Vagina (tissue), 2 donors: ENCODE results near the gene ARHGAP26. TPM values are rescaled to one million over a fixed set of nuclear protein-coding genes. Genes with fewer than 3 reads are reported as not detected.

Experiments used
- DNase-seq, 2 donors: peaks; one replicate each; pipeline ENCODE4 v3.0.0-alpha.2; 2017; ENCODE audit errors: extremely low spot score in 2 of 2
- H3K27ac ChIP-seq: fragments of 200-600 bp; sonication (generic); one replicate; pipeline ENCODE4 v1.5.1; 2019
- H3K27me3 ChIP-seq: fragments of 200-600 bp; sonication (generic); one replicate; pipeline ENCODE4 v1.5.1; 2019
- H3K36me3 ChIP-seq, 2 donors: fragments of 200-600 bp; sonication (generic); one replicate each; pipeline ENCODE4 v1.5.1; 2017 to 2019
- H3K4me1 ChIP-seq: fragments of 200-600 bp; sonication (generic); one replicate; pipeline ENCODE4 v1.5.1; 2019
- H3K4me3 ChIP-seq, 2 donors: fragments of 200-600 bp; sonication (generic); 1 replicate in 1 of 2; 2 replicates in 1 of 2; pipeline ENCODE4 v1.5.1; 2016 to 2019
- H3K9me3 ChIP-seq: fragments of 200-600 bp; sonication (generic); one replicate; pipeline ENCODE4 v1.5.1; 2019
- POLR2A ChIP-seq, 2 donors: fragments of 450-650 bp; IDR thresholded peaks; one replicate each; pipeline ENCODE4 v1.6.1; 2017; ENCODE audit warnings: antibody characterized with exemption in 2 of 2, mild to moderate bottlenecking in 2 of 2, moderate library complexity in 2 of 2
- POLR2AphosphoS5 ChIP-seq, 2 donors: sonication (generic); formaldehyde crosslinking; IDR thresholded peaks; one replicate each; pipeline ENCODE4 v1.9.0; 2017; ENCODE audit warnings: antibody characterized with exemption in 2 of 2, mild to moderate bottlenecking in 2 of 2, low read depth in 1 of 2; ENCODE audit not compliant: insufficient read depth in 1 of 2
- intact Hi-C: fragments of 100-400 bp; cut with DNase I; formaldehyde crosslinking; loops from one replicate; pipeline ENCODE4 v1.15.1; 2023
- total RNA-seq: library from RNA; depleted of rRNA; stranded (reverse); fragments of >200 nt; gene quantifications from one replicate; pipeline ENCODE4 v1.2.3, GENCODE V29; 2016
- TF ChIP-seq, protein P1 (sequence below), 3 experiments: fragments of 450-650 bp in 2 of 3; fragments of 200-600 bp in 1 of 3; sonication (generic) in 1 of 3; IDR thresholded peaks; one replicate each; pipeline ENCODE4 v1.5.1; 2017 to 2019; ENCODE audit warnings: antibody characterized with exemption in 3 of 3, mild to moderate bottlenecking in 2 of 3, moderate library complexity in 2 of 3

The ARHGAP26 gene
- total RNA-seq, 1 donor from 2014 or later, result 42.5 TPM

DNA sequence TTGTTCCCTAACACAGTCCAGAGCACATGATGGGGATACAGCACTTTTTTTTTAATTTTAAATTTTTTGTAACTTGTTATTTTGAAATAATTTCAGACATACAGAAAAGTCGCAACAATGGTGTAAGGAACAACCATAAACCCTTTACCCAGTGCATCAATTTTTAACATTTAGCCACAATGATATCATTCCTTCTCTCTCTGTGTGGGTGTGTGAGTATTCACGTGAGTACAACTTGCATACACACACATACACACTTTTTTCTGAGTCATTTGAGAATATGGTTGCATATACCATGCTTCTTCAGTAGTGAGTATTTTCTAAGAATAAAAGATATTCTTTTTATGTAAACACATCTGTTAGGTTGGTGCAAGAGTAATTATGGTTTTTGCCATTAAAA is 135.2 kb downstream of the ARHGAP26 start:
- TF ChIP-seq POLR2A (IDR thresholded peaks at IDR 0.05) (no peak), POLR2AphosphoS5 (IDR thresholded peaks at IDR 0.05; ENCODE audit: insufficient read depth in 1 of 2, low read depth in 1 of 2) (no peak)
- TF ChIP-seq, protein P1, sequence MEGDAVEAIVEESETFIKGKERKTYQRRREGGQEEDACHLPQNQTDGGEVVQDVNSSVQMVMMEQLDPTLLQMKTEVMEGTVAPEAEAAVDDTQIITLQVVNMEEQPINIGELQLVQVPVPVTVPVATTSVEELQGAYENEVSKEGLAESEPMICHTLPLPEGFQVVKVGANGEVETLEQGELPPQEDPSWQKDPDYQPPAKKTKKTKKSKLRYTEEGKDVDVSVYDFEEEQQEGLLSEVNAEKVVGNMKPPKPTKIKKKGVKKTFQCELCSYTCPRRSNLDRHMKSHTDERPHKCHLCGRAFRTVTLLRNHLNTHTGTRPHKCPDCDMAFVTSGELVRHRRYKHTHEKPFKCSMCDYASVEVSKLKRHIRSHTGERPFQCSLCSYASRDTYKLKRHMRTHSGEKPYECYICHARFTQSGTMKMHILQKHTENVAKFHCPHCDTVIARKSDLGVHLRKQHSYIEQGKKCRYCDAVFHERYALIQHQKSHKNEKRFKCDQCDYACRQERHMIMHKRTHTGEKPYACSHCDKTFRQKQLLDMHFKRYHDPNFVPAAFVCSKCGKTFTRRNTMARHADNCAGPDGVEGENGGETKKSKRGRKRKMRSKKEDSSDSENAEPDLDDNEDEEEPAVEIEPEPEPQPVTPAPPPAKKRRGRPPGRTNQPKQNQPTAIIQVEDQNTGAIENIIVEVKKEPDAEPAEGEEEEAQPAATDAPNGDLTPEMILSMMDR (IDR thresholded peaks at IDR 0.05), result no peak
- DNase-seq, result no peak
- H3K4me1 ChIP-seq, result no peaks in the 10 kb centered on the region
- no peak overlapping the region for H3K27ac ChIP-seq
- no peaks in the 10 kb centered on the region for H3K27me3 ChIP-seq
- H3K4me3 ChIP-seq, result no peak overlapping the region
- H3K9me3 ChIP-seq, result no peaks in the 10 kb centered on the region
- intact Hi-C loops, result no loop called here
- peaks cover 0 to 7% of the 10 kb centered on the region in 2 donors for H3K36me3 ChIP-seq

DNA sequence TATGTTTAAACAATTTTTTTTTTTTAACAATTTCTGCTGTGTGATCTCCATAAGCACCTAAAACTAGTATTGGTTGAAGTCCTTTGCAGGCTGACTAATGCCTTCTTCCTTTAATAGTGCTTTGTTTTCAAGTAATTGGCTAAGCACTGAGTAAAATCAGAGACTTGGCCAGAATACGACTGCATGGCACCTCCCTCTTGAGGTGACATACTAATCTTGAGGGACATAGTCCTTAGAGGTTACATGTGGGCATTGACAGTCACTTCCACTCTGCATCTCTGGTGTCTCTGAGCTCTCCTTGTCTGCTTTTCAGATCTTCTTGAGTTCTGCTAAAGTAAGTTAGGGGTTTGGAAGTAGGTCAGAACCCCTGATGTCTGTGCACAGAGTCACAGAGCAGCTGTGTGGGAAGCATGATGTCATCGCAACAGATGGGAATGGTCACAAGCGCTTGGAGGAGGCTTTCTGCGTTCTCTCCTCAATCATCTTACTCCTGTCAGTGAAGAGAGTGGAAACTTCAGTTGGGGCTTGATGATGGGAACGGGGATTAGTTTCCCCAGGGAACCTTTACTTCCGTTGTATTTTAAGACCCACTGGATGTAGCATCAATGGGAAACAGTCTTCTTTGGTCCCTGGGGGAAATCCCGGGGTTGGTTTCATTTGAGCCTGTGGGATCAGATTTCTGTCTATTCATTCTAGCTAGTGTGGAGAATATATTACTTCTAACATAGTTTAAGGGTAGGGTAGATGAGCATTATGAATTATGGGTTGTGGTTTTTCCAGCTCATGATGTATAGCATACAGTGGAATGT is 136.9 kb downstream of the ARHGAP26 start:
- H3K9me3 ChIP-seq, result no peaks in the 10 kb centered on the region
- no peaks in the 10 kb centered on the region for H3K27me3 ChIP-seq
- peaks cover 0 to 7% of the 10 kb centered on the region in 2 donors for H3K36me3 ChIP-seq
- TF ChIP-seq POLR2A (IDR thresholded peaks at IDR 0.05) (no peak), POLR2AphosphoS5 (IDR thresholded peaks at IDR 0.05; ENCODE audit: insufficient read depth in 1 of 2, low read depth in 1 of 2) (no peak)
- TF ChIP-seq, protein P1 (IDR thresholded peaks at IDR 0.05), result no peak
- no peak for DNase-seq
- H3K4me3 ChIP-seq, result no peak overlapping the region
- no peak overlapping the region for H3K27ac ChIP-seq
- no peaks in the 10 kb centered on the region for H3K4me1 ChIP-seq
- intact Hi-C loops, result no loop called here

DNA sequence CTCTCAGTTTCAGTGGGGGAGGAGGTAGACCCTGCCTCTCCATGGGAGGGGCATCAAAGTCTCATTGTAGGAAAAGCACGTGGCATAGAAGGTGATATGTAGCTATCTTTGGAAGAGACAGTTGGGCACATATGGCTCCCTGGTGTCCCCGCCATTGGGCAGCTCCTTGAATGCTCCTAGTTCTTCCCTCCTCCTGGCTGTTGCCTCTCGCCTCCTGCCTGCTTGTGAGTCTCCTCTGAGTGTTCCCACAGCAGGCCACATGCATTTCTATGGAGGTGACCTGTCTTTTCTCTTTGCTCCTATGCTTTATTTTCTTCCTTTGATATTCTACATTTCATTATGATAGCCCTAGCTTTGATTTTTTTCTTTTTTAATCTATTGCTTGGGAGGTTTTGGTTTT is 138.5 kb downstream of the ARHGAP26 start:
- Histone ChIP-seq H3K9me3 (no peaks in the 10 kb centered on the region), H3K4me1 (no peaks in the 10 kb centered on the region), H3K27me3 (no peaks in the 10 kb centered on the region), H3K4me3 (no peak overlapping the region), H3K36me3 (no peaks in the 10 kb centered on the region), H3K27ac (no peak overlapping the region)
- intact Hi-C loops, result no loop called here
- no peak for TF ChIP-seq POLR2AphosphoS5 (IDR thresholded peaks at IDR 0.05; ENCODE audit: insufficient read depth in 1 of 2, low read depth in 1 of 2)
- TF ChIP-seq, protein P1 (IDR thresholded peaks at IDR 0.05), result no peak
- no peak for TF ChIP-seq POLR2A (IDR thresholded peaks at IDR 0.05)
- DNase-seq, result no peak

DNA sequence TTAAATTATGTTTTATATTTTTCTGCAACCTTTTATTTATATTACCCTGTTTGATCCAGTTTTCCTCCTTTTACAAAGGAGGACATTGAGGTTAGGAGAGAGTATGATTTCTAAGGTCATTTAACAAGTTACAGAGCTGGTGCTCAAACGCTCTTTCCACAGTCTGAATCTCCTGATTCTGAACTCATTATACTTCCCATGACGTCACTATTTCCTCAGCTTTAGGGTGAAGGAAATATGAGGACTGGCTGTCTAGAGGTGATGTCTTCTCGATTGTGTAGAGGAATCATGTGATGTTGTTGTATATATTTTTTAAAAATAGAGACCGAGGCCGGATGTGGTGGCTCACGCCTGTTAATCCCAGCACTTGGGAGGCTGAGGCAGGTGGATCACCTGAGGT is 140.0 kb downstream of the ARHGAP26 start:
- Histone ChIP-seq H3K4me3 (no peak overlapping the region), H3K27ac (no peak overlapping the region), H3K4me1 (no peaks in the 10 kb centered on the region), H3K9me3 (no peaks in the 10 kb centered on the region), H3K27me3 (no peaks in the 10 kb centered on the region), H3K36me3 (no peaks in the 10 kb centered on the region)
- intact Hi-C loops, result no loop called here
- DNase-seq, result no peak
- TF ChIP-seq POLR2A (IDR thresholded peaks at IDR 0.05), result no peak
- TF ChIP-seq, protein P1 (IDR thresholded peaks at IDR 0.05), result no peak
- TF ChIP-seq POLR2AphosphoS5 (IDR thresholded peaks at IDR 0.05; ENCODE audit: insufficient read depth in 1 of 2, low read depth in 1 of 2), result no peak

DNA sequence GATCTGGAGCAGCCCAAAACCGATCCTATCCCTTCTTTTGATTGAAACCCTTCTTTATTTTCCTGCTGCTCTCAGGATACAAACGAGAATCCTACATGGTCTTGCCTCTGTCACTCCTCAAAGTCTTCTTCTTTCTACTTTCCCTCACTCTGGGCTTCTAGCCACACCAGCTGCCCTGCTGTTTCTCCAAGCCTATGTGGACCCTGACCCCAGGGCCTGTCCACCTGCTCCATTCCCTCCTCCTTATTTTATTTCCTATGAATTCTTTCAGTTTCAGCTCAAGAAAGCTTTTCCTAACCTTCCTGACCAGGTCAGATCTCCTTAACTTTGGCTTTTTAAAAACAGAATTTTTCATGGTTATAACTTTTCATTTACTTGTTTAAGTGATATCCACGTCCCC is 141.0 kb downstream of the ARHGAP26 start:
- intact Hi-C loops, result no loop called here
- no peaks in the 10 kb centered on the region for H3K36me3 ChIP-seq
- DNase-seq, result no peak
- no peak overlapping the region for H3K4me3 ChIP-seq
- TF ChIP-seq POLR2AphosphoS5 (IDR thresholded peaks at IDR 0.05; ENCODE audit: insufficient read depth in 1 of 2, low read depth in 1 of 2) (no peak), POLR2A (IDR thresholded peaks at IDR 0.05) (no peak)
- TF ChIP-seq, protein P1 (IDR thresholded peaks at IDR 0.05), result no peak
- no peaks in the 10 kb centered on the region for H3K4me1 ChIP-seq
- H3K27ac ChIP-seq, result no peak overlapping the region
- H3K9me3 ChIP-seq, result no peaks in the 10 kb centered on the region
- H3K27me3 ChIP-seq, result no peaks in the 10 kb centered on the region
